ENCODE data around the gene SLC9A7.

DNA sequence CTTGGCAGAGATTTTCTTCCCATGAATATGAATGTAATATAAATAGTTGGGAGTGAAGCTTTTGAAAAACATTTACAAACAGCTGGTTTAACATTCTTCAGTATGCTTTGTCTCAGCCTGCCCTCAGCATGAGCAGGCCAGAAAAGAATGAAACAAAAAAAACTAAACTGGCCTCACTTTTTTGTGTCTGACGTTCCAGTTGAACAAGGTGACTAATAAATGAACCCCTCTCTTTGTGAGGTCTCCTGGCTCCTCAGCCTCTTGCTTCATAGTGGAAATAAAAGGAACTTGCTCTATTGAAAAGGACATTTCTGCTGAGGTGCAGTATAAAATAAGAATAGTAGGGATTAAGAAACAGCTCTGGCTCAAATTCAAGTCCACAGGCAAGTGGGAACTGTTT, 176.0 kb downstream of the SLC9A7 start:
- TF ChIP-seq CTCF (conservative IDR thresholded peaks at IDR 0.05; ENCODE audit: low read length) (no peak), EZH2phosphoT487 (IDR thresholded peaks at IDR 0.05; ENCODE audit: borderline replicate concordance) (no peak)

Data from Loucy (cell line).